ENCODE results near the gene NPW. TPM values are rescaled to one million over a fixed set of nuclear protein-coding genes. Genes with fewer than 3 reads are reported as not detected.

NPW gene
- total and polyA plus RNA-seq, 7 experiments from 2014 or later: 0.53 to 1.7 TPM; not detected in 5

GRCh38 chr16:1998852-1999801 is 20.5 kb upstream of the NPW start:
- ChIA-PET POLR2A (interaction anchor here (1.0 to 1.1 kb wide), 3 partner anchors 34 to 156 kb away, joined by 3 to 5 read pairs (median 3); partner anchors contain the start of genes MSRB1, RPS2 and TRAF7), CTCF (no interaction called here)
- Mint-ChIP-seq H3K27ac (no peak overlapping the region), H3K4me1 (peaks cover 0 to 7% (median 0%) of the 10 kb centered on the region in 7 donors), H3K9me3 (no peaks in the 10 kb centered on the region), H3K27me3 (no peaks in the 10 kb centered on the region), H3K36me3 (peaks cover 0 to 10% (median 7%) of the 10 kb centered on the region in 5 donors), H3K4me3 (no peak overlapping the region)
- no peak overlapping the region for H3K4me3 ChIP-seq (ENCODE audit: low read length)
- H3K4me1 ChIP-seq (ENCODE audit: control insufficient read depth in 2 of 2, insufficient read depth in 2 of 2, low read length in 2 of 2): peaks cover 3 to 5% of the 10 kb centered on the region in 2 donors
- no peaks in the 10 kb centered on the region for H3K9me3 ChIP-seq (ENCODE audit: control insufficient read depth in 2 of 3, low read length in 3 of 3)
- peak in 1 of 9 donors; percentile 5 for DNase-seq
- peaks cover 0 to 69% (median 5%) of the 10 kb centered on the region in 3 experiments for H3K36me3 ChIP-seq (ENCODE audit: control insufficient read depth in 2 of 3, insufficient read depth in 3 of 3, low read length in 3 of 3)
- no peak overlapping the region for H3K27ac ChIP-seq (ENCODE audit: low read depth, low read length)
- H3K27me3 ChIP-seq (ENCODE audit: control insufficient read depth in 2 of 2, insufficient read depth in 2 of 2, low read length in 2 of 2): no peaks in the 10 kb centered on the region
- no peak for ATAC-seq
- intact Hi-C loops (cut with micrococcal nuclease): loop anchor here in 1 of 2 donors (10.0 kb wide), 1 partner anchor 226 kb away; the partner anchor contains the start of gene E4F1

DNA sequence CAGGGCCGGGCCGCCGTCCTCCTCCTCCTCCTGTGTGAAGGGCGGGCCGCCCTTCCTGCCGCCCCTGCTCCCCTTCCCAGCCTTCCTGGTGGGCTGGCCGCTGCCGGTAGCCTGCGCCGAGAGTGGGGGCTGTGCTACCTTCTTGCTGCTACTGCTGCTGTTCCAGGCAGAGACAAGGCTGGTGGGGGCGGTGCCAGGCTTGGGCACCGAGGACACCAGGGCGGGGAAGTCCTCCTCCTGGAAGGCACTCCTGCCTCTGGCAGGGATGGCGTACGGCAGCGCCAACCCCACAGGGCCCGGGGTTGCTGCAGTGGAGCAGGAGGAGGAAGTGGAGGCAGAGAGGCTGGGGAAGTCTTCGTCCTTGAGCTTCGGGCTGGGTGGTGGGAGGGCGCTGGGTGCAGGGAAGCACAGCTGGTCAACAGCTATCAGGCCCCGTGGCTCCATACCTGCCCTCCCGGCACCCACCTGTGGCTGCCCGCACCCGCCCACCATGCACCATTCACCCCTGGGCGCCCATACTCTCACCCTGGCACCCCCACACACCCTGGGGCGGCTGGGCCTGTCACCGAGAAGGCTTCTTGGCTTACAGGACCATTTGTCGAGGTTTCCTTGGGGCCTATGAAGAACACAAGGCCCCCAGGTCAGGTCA is 19.6 kb upstream of the NPW start:
- intact Hi-C loops (cut with micrococcal nuclease): loop anchor here in 1 of 2 donors (10.0 kb wide), 1 partner anchor 225 kb away; the partner anchor contains the start of gene E4F1

GRCh38 chr16:2001035-2001434 is 18.6 kb upstream of the NPW start:
- H3K36me3 ChIP-seq (ENCODE audit: control insufficient read depth in 2 of 3, insufficient read depth in 3 of 3, low read length in 3 of 3): peaks cover 0 to 69% (median 5%) of the 10 kb centered on the region in 3 experiments
- no peak overlapping the region for H3K4me3 Mint-ChIP-seq

More for the DNA sequence above, 19.6 kb upstream of the NPW start:
- Mint-ChIP-seq H3K36me3 (peaks cover 0 to 10% (median 7%) of the 10 kb centered on the region in 5 donors), H3K27me3 (no peaks in the 10 kb centered on the region), H3K4me3 (no peak overlapping the region), H3K9me3 (no peaks in the 10 kb centered on the region), H3K27ac (no peak overlapping the region), H3K4me1 (peaks cover 0 to 11% (median 0%) of the 10 kb centered on the region in 7 donors)
- ATAC-seq: no peak
- no peak overlapping the region for H3K27ac ChIP-seq (ENCODE audit: low read depth, low read length)
- H3K9me3 ChIP-seq (ENCODE audit: control insufficient read depth in 2 of 3, low read length in 3 of 3): no peaks in the 10 kb centered on the region
- H3K4me3 ChIP-seq (ENCODE audit: low read length): no peak overlapping the region
- no peaks in the 10 kb centered on the region for H3K27me3 ChIP-seq (ENCODE audit: control insufficient read depth in 2 of 2, insufficient read depth in 2 of 2, low read length in 2 of 2)
- POLR2A ChIA-PET: interaction anchor here (1.1 to 1.2 kb wide), 3 partner anchors 9 to 57 kb away, joined by 3 to 8 read pairs (median 3); partner anchors contain the start of gene MSRB1
- H3K4me1 ChIP-seq (ENCODE audit: control insufficient read depth in 2 of 2, insufficient read depth in 2 of 2, low read length in 2 of 2): peaks cover 6 to 12% of the 10 kb centered on the region in 2 donors
- DNase-seq: no peak
- peaks cover 0 to 69% (median 5%) of the 10 kb centered on the region in 3 experiments for H3K36me3 ChIP-seq (ENCODE audit: control insufficient read depth in 2 of 3, insufficient read depth in 3 of 3, low read length in 3 of 3)
- CTCF ChIA-PET: no interaction called here

DNA sequence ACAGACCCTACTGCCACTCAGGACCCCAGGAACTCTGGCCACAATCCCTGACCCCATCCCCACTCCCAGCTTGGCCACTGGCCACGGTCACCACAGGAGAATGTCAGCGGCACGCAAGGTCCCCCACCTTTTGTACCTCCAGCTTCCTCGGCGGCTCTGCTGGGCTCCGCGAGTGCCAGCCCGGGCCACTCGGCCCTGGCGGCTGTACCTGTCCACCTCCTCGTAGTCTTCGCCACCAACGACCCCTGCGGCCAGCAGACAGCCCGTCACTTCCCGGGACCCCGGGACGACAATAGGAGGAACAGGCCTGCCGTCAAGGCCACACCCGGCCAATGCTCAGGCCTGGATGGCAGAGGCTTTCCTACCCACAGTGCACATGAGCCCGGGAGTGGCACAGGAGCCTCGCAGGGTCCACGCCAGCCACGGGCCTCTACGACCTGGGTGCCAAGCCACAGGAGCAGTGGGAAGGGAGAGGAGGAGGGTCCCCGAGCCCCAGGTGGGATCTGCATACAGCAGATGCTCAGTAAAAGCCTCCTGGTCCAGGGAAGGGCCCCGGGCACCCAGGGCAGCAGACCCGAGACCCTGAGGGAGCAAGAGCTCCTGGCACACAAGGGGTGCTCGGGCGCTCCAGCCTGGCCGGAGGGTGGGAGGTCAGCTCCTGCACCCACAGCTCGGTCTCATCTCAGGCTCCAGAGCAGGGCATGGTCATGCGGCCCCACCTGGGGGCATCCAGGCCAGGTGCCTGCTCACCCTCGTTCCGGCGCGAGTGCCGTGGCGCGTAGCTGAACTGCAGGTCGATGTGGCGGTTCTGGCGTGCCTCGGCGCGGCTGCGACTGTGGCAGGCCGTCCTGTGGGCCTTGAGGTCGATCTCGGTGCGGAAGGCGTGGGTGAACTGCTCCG is 17.9 kb upstream of the NPW start:
- no peaks in the 10 kb centered on the region for H3K27me3 ChIP-seq (ENCODE audit: control insufficient read depth in 2 of 2, insufficient read depth in 2 of 2, low read length in 2 of 2)
- peaks cover 0 to 67% (median 5%) of the 10 kb centered on the region in 3 experiments for H3K36me3 ChIP-seq (ENCODE audit: control insufficient read depth in 2 of 3, insufficient read depth in 3 of 3, low read length in 3 of 3)
- H3K9me3 Mint-ChIP-seq: no peaks in the 10 kb centered on the region
- H3K27ac ChIP-seq (ENCODE audit: low read depth, low read length): no peak overlapping the region
- no peaks in the 10 kb centered on the region for H3K27me3 Mint-ChIP-seq
- H3K4me3 Mint-ChIP-seq: no peak overlapping the region
- no peak overlapping the region for H3K4me3 ChIP-seq (ENCODE audit: low read length)
- no peak overlapping the region for H3K27ac Mint-ChIP-seq
- DNase-seq (no peak), ATAC-seq (no peak)
- POLR2A ChIA-PET: interaction anchor here (0.5 to 1.2 kb wide), 6 partner anchors 8 to 605 kb away, joined by 3 to 8 read pairs (median 3); partner anchors contain the start of genes RPS2 and TRAF7
- peaks cover 7 to 22% (median 10%) of the 10 kb centered on the region in 7 donors for H3K4me1 Mint-ChIP-seq
- CTCF ChIA-PET: interaction anchor here (0.6 kb wide), 2 partner anchors 151 to 419 kb away, joined by 3 read pairs; no protein-coding TSS in a partner anchor
- peaks cover 0 to 9% (median 7%) of the 10 kb centered on the region in 5 donors for H3K36me3 Mint-ChIP-seq
- H3K4me1 ChIP-seq (ENCODE audit: control insufficient read depth in 2 of 2, insufficient read depth in 2 of 2, low read length in 2 of 2): peaks cover 6 to 12% of the 10 kb centered on the region in 2 donors
- intact Hi-C loops (cut with micrococcal nuclease): no loop called here
- no peaks in the 10 kb centered on the region for H3K9me3 ChIP-seq (ENCODE audit: control insufficient read depth in 2 of 3, low read length in 3 of 3)

More at GRCh38 chr16:2001035-2001434, 18.6 kb upstream of the NPW start:
- Mint-ChIP-seq H3K27ac (no peak overlapping the region), H3K9me3 (no peaks in the 10 kb centered on the region), H3K4me1 (peaks cover 4 to 18% (median 6%) of the 10 kb centered on the region in 7 donors), H3K36me3 (peaks cover 0 to 9% (median 6%) of the 10 kb centered on the region in 5 donors), H3K27me3 (no peaks in the 10 kb centered on the region)
- DNase-seq: no peak
- Histone ChIP-seq H3K4me1 (ENCODE audit: control insufficient read depth in 2 of 2, insufficient read depth in 2 of 2, low read length in 2 of 2) (peaks cover 6 to 12% of the 10 kb centered on the region in 2 donors), H3K27ac (ENCODE audit: low read depth, low read length) (no peak overlapping the region), H3K4me3 (ENCODE audit: low read length) (no peak overlapping the region), H3K27me3 (ENCODE audit: control insufficient read depth in 2 of 2, insufficient read depth in 2 of 2, low read length in 2 of 2) (no peaks in the 10 kb centered on the region), H3K9me3 (ENCODE audit: control insufficient read depth in 2 of 3, low read length in 3 of 3) (no peaks in the 10 kb centered on the region)
- intact Hi-C loops (cut with micrococcal nuclease): no loop called here
- ChIA-PET POLR2A (interaction anchor here (1.2 kb wide), 3 partner anchors 10 to 36 kb away, joined by 3 to 8 read pairs (median 4); partner anchors contain the start of gene RPS2), CTCF (no interaction called here)
- ATAC-seq: no peak

DNA sequence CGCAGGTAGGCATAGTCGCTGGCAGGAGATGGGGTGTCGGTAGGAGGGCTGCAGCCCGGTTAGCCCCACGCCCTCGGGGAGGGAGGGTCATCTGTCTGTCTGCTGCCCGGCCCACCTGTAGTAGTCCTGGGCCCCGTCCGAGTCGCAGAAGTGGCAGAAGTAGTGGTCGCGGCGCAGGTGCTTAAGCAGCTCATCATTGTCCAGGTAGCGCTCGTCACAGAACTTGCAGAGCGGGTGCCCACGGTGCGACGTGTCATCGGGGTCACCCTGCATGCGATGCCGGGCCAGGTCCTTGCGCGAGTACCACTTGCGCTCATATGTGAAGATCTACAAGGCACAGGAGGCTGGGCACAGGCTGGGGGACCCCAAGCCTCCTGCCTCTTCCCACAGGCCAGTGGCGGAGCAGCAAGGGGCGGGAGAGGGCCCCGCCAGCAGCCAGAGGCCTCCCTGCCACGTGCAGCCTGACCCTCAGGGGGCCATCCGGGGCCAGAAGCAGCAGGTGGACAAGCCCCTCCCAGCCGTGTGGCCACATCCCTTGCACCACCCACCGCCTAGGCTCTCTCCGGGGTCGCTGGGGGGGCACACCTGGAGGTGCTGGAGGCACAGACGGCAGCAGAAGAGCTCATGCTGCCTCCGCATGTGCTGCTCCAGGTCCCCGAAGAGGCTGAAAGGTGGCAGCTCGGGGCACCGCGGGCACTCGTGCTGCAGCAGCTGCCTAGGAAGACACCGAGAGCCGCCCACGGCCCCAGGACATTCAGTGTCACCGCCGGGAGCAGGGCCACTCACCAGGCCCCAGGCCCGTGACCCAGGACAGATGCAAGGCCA is 17.0 kb upstream of the NPW start:
- no peak for ATAC-seq
- no peaks in the 10 kb centered on the region for H3K27me3 Mint-ChIP-seq
- Histone ChIP-seq H3K27ac (ENCODE audit: low read depth, low read length) (no peak overlapping the region), H3K36me3 (ENCODE audit: control insufficient read depth in 2 of 3, insufficient read depth in 3 of 3, low read length in 3 of 3) (peaks cover 0 to 59% (median 5%) of the 10 kb centered on the region in 3 experiments), H3K4me3 (ENCODE audit: low read length) (no peak overlapping the region), H3K27me3 (ENCODE audit: control insufficient read depth in 2 of 2, insufficient read depth in 2 of 2, low read length in 2 of 2) (no peaks in the 10 kb centered on the region), H3K4me1 (ENCODE audit: control insufficient read depth in 2 of 2, insufficient read depth in 2 of 2, low read length in 2 of 2) (peaks cover 13 to 15% of the 10 kb centered on the region in 2 donors), H3K9me3 (ENCODE audit: control insufficient read depth in 2 of 3, low read length in 3 of 3) (no peaks in the 10 kb centered on the region)
- intact Hi-C loops (cut with micrococcal nuclease): no loop called here
- ChIA-PET POLR2A (interaction anchor here (0.5 to 2.1 kb wide), 6 partner anchors 9 to 606 kb away, joined by 3 to 8 read pairs (median 3); partner anchors contain the start of genes FAHD1 and TRAF7), CTCF (interaction anchor here (0.6 to 1.7 kb wide), 8 partner anchors 135 to 801 kb away, joined by 3 to 11 read pairs (median 3); partner anchors contain the start of gene TRAF7)
- H3K4me1 Mint-ChIP-seq: peaks cover 9 to 28% (median 18%) of the 10 kb centered on the region in 7 donors
- no peaks in the 10 kb centered on the region for H3K9me3 Mint-ChIP-seq
- DNase-seq: no peak
- no peak overlapping the region for H3K27ac Mint-ChIP-seq
- no peak overlapping the region for H3K4me3 Mint-ChIP-seq
- peaks cover 0 to 9% (median 3%) of the 10 kb centered on the region in 5 donors for H3K36me3 Mint-ChIP-seq
